Muscle layer of duodenum (tissue), 2 donors: ENCODE measurements around the gene MAP4K5.

Source experiments
- H3K27ac ChIP-seq: one replicate; pipeline ENCODE4 v1.7.0; 2013; ENCODE audit warnings: mild to moderate bottlenecking, low read length
- H3K27me3 ChIP-seq: one replicate; pipeline ENCODE4 v1.7.0; 2013; ENCODE audit warnings: low read depth, mild to moderate bottlenecking, control low read depth, low read length
- H3K36me3 ChIP-seq, 2 donors: one replicate each; pipeline ENCODE4 v1.7.0; 2013; ENCODE audit warnings: low read length in 2 of 2, control low read depth in 1 of 2, mild to moderate bottlenecking in 1 of 2; ENCODE audit not compliant: insufficient read depth in 2 of 2, control insufficient read depth in 1 of 2
- H3K4me1 ChIP-seq, 2 donors: one replicate each; pipeline ENCODE4 v1.7.0; 2013; ENCODE audit warnings: low read length in 2 of 2, mild to moderate bottlenecking in 2 of 2, control low read depth in 1 of 2, moderate library complexity in 1 of 2; ENCODE audit not compliant: insufficient read depth in 2 of 2, control insufficient read depth in 1 of 2
- H3K4me3 ChIP-seq, 2 donors: one replicate each; pipeline ENCODE4 v1.7.0; 2013; ENCODE audit warnings: low read length in 2 of 2, low read depth in 1 of 2, mild to moderate bottlenecking in 1 of 2
- H3K9me3 ChIP-seq, 2 donors: one replicate each; pipeline ENCODE4 v1.7.0; 2013; ENCODE audit warnings: low read length in 2 of 2, control low read depth in 1 of 2, mild to moderate bottlenecking in 1 of 2; ENCODE audit not compliant: control insufficient read depth in 1 of 2
- donor health status: healthy.

The MAP4K5 gene

DNA sequence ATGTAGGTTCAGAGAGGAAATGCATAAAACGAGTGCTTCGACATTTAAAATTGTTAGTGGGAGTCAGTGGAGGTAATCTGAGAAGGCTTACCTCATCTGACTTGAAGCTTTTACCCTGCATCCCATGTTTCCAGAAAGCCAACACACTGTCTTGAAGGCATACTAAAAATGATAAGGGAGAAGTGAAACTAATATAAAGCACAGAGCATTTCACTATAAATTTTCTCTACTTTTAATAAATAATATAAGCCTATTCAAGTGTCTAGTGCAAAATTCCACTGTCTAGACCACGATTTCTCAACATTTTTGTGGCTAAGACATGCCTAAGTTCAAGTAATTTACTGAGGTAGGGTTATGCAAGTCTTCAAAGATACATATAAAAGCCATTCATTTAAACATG, 106.6 kb downstream of the MAP4K5 start:
- H3K4me3 ChIP-seq, result no peak overlapping the region
- no peaks in the 10 kb centered on the region for H3K9me3 ChIP-seq
- no peak overlapping the region for H3K27ac ChIP-seq
- H3K36me3 ChIP-seq, result peaks cover 18 to 34% of the 10 kb centered on the region in 2 donors
- H3K27me3 ChIP-seq, result no peaks in the 10 kb centered on the region
- H3K4me1 ChIP-seq, result no peaks in the 10 kb centered on the region

DNA sequence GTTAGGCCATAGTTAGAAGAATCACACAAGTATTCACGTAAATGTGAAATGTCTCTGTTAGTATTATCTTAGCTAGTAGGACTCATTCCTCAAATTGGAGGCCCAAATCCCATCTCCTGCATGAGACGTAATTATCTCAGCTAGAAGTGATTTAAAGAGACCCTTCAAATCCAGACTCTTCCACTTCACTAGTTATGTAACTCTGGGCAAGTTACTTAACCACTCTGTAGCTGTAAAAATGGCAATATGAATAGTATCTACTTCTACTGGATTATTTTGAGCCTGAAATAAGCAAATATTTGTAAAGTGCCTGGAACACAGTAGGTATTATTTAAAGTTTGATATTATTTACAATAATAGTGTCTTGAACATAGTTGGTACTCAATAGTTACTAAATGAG, 107.3 kb downstream of the MAP4K5 start:
- H3K9me3 ChIP-seq, result no peaks in the 10 kb centered on the region
- no peaks in the 10 kb centered on the region for H3K27me3 ChIP-seq
- H3K4me3 ChIP-seq, result no peak overlapping the region
- peaks cover 18 to 39% of the 10 kb centered on the region in 2 donors for H3K36me3 ChIP-seq
- H3K4me1 ChIP-seq, result no peaks in the 10 kb centered on the region
- no peak overlapping the region for H3K27ac ChIP-seq

DNA sequence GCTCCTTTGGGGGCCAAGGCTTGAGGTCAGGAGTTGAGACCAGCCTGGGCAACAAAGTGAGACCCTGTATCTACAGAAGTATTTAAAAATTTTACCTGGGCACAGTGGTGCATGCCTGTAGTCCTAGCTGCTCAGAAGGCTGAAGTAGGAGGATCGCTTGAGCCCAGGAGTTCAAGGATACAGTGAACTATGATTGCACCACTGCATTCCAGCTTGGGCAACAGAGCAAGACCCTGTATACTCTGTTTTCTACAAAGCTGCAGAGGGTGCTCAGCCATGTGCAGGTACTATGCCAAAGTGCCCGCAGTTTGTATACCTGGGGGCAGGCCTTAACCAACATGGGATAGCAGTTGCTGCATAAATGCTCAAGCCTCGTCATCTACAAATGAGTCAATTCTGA, 108.8 kb downstream of the MAP4K5 start:
- H3K9me3 ChIP-seq, result no peaks in the 10 kb centered on the region
- H3K4me3 ChIP-seq, result no peak overlapping the region
- no peaks in the 10 kb centered on the region for H3K4me1 ChIP-seq
- H3K36me3 ChIP-seq, result peaks cover 19 to 53% of the 10 kb centered on the region in 2 donors
- no peaks in the 10 kb centered on the region for H3K27me3 ChIP-seq
- H3K27ac ChIP-seq, result no peak overlapping the region

DNA sequence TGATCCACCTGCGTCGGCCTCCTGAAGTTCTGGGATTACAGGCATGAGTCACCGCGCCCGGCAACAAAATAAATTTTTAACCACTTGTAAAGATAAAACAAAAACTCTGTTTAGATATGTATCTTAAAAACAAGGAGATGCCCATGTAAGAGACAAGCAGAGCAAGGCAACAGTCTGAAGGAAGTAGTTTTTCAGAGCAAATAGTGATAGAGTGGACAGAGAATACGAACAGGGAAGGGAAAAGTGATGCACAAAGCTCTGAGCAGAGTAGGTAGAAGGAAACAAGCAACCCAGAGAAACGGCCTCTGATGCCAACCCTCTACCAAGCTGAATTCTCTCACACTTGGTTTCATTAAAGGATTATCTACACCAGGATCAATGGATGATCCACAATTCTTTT, 110.9 kb downstream of the MAP4K5 start:
- Histone ChIP-seq H3K36me3 (peaks cover 31 to 67% of the 10 kb centered on the region in 2 donors), H3K27ac (no peak overlapping the region), H3K9me3 (no peaks in the 10 kb centered on the region), H3K27me3 (no peaks in the 10 kb centered on the region), H3K4me3 (no peak overlapping the region), H3K4me1 (no peaks in the 10 kb centered on the region)

DNA sequence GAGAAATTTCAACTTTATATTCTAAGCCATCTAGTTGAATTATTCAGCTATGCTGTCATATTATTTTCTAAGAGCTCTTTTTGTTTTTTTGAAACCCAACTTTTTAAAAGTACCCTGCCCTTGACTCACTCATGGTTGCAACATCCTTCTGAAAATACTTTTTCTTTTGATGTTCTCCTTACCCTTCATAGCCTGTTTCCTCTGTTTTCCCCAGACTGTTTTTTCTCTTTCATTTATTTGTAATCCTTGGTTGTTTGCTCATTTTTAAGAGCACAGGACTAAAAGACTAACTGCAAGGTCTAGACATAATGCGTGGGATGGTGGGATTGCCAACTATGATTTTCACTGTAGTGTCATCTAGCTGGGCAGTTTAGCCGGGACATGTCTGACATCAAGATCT, 114.5 kb downstream of the MAP4K5 start:
- Histone ChIP-seq H3K27ac (no peak overlapping the region), H3K9me3 (no peaks in the 10 kb centered on the region), H3K4me1 (no peaks in the 10 kb centered on the region), H3K27me3 (no peaks in the 10 kb centered on the region), H3K36me3 (peaks cover 23 to 46% of the 10 kb centered on the region in 2 donors), H3K4me3 (no peak overlapping the region)

DNA sequence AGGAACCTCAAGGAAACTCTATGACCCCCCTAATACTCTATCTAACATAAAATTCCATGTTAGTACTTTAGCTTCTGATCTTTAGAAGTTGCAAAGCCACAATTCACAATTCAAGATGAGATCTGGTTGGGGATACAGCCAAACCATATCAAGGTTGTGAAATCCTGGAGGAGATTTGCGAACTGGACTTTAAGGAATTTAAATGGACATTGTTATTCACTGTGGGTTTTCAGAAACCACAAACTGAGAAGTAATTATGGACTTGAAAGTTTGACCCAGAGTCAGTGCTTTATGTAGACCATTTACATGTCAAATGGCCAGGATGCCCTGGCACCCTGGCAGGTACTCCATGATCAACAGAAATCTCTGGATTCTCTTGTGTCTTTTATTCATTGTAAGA, 121.4 kb downstream of the MAP4K5 start:
- Histone ChIP-seq H3K27ac (no peak overlapping the region), H3K9me3 (no peaks in the 10 kb centered on the region), H3K36me3 (peaks cover 0 to 2% of the 10 kb centered on the region in 2 donors), H3K27me3 (no peaks in the 10 kb centered on the region), H3K4me1 (no peaks in the 10 kb centered on the region), H3K4me3 (no peak overlapping the region)

DNA sequence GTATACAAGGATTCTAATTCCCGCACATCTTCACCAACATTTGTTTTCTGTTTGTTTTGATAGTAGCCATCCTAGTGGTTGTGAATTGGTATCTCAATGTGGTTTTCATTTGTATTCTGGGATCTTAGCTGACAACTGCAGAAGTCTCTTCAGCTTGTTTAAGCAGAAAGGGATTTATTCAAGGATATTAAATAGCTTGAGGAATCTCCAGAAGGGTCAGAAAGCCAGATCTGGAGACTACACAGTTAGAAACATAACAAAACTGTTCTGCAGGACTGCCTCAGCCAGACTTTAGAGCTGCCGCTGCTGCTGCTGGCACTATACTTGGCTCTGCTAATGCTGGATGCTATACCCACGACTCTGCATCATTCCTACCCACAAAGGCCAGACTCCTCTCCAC, 122.3 kb downstream of the MAP4K5 start:
- H3K9me3 ChIP-seq, result no peaks in the 10 kb centered on the region
- no peak overlapping the region for H3K4me3 ChIP-seq
- H3K36me3 ChIP-seq, result no peaks in the 10 kb centered on the region
- no peaks in the 10 kb centered on the region for H3K27me3 ChIP-seq
- H3K4me1 ChIP-seq, result no peaks in the 10 kb centered on the region
- no peak overlapping the region for H3K27ac ChIP-seq

DNA sequence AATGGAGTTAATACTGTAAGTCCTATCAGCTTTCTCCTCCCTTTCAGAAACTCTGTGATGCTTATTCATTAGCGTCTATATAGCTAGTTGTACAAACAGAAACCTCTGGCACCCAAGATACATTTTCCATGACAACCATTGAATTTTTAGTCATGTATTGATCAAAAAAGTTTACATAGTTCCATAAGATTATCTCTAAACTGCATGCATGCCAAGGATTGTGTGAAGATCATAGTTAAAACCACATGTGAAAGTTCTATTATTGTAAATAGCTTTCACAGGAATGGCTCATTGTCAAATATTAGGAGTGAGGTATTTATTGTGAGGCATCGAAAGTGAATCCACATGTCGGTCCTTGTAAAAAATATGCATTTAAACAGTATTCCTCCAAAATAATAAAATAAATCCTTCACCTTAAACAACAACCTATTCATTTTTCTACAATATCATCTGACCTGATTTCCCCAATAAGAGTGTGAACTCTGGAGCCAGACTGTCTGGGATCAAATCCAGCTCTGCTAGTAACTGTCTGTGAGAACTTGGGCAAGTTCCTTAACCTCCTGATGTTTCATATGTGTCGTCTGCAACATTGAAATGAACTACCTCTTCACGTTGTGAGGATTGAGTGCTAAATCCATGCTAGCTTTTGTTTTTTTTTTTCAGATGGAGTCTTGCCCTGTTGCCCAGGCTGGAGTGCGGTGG, 125.1 kb downstream of the MAP4K5 start:
- Histone ChIP-seq H3K4me3 (no peak overlapping the region), H3K27ac (no peak overlapping the region), H3K36me3 (no peaks in the 10 kb centered on the region), H3K27me3 (no peaks in the 10 kb centered on the region), H3K9me3 (no peaks in the 10 kb centered on the region), H3K4me1 (no peaks in the 10 kb centered on the region)

DNA sequence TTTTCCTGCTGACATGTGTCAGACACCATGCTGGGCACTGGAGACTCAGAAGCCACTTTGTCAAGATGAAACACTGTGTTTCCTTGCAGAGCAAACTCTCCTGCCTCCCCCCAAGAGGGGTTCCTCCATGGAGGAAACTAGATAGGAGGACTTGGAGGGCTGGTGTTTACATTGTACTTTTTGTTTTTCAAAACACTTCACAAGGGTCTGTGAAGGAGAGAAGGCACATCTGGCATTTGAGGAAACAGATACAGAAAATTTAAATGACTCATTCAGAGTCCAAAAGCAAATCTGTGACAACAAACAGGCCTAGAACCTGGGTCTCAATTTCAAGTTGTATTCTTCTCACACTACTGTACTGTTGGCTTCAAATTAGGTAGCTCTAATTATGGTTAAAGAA, 128.9 kb downstream of the MAP4K5 start:
- no peaks in the 10 kb centered on the region for H3K36me3 ChIP-seq
- H3K9me3 ChIP-seq, result no peaks in the 10 kb centered on the region
- no peak overlapping the region for H3K27ac ChIP-seq
- no peak overlapping the region for H3K4me3 ChIP-seq
- H3K27me3 ChIP-seq, result no peaks in the 10 kb centered on the region
- H3K4me1 ChIP-seq, result no peaks in the 10 kb centered on the region

DNA sequence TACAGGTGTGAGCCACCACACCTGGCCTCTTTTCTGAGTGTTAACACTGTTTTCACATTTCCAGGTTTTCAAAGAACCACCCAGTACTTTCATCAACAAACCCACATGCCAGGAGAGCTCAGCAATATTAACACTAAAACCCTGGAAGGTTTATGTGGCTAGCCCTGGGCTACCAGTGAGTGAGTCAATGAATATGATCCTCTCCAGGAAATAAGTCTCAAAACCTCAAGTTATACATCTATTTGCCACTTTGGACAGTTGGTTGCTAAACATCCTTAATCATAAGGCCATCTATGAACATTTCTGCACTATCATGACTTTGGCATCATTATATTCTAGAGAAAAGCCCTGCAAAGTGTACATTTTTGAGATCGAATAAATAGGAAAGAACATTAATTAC, 129.4 kb downstream of the MAP4K5 start:
- Histone ChIP-seq H3K27me3 (no peaks in the 10 kb centered on the region), H3K27ac (no peak overlapping the region), H3K36me3 (no peaks in the 10 kb centered on the region), H3K4me1 (peaks cover 0 to 1% of the 10 kb centered on the region in 2 donors), H3K9me3 (no peaks in the 10 kb centered on the region), H3K4me3 (no peak overlapping the region)

DNA sequence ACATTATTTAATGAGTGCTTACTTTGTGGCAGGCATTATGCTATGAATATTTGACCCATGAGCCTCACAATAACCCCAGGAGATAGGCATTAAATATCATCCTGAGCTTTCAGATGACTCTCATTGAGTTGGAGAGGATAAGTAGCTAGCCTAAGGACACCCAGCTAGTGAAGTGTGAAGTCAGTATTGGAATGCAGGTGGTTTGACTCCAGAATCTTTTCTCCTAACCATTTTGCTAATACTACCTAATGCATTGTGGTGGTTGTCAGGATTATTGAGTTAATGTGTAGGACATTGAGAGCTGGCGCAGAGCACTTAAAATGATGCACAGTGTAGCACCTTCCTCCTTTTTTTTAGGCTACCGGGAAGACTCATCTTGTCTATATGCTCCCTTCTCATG, 131.9 kb downstream of the MAP4K5 start:
- Histone ChIP-seq H3K27me3 (no peaks in the 10 kb centered on the region), H3K36me3 (no peaks in the 10 kb centered on the region), H3K4me1 (peaks cover 5 to 10% of the 10 kb centered on the region in 2 donors), H3K27ac (no peak overlapping the region), H3K4me3 (no peak overlapping the region), H3K9me3 (no peaks in the 10 kb centered on the region)
